ENCODE results near the gene AQP3. TPM values are rescaled to one million over a fixed set of nuclear protein-coding genes. Genes with fewer than 3 reads are reported as not detected.

AQP3 gene
- total RNA-seq, 4 donors from 2014 or later = 4.2 to 12.7 (median 6.8) TPM

- Histone ChIP-seq H3K27me3 (no peaks in the 10 kb centered on the region), H3K27ac (replicated peaks in 1 of 4) (no peak overlapping the region), H3K9me3 (no peaks in the 10 kb centered on the region), H3K4me3 (no peak overlapping the region), H3K4me1 (peaks cover 0 to 3% (median 0%) of the 10 kb centered on the region in 4 donors), H3K36me3 (no peaks in the 10 kb centered on the region)
- intact Hi-C loops (cut with DNase I) = no loop called here
- TF ChIP-seq CTCF (IDR thresholded peaks at IDR 0.05) (no peak), POLR2A (IDR thresholded peaks at IDR 0.05; ENCODE audit: low read depth) (no peak), EP300 (IDR thresholded peaks at IDR 0.05) (no peak), POLR2AphosphoS5 (IDR thresholded peaks at IDR 0.05) (no peak)
- DNase-seq (ENCODE audit: extremely low spot score) = no peak
- WGBS = 90% methylated on average over 10 of the region's 11 CpGs
Measured at GRCh38 chr9:33453999-33454660, 6.7 kb upstream of the AQP3 start.

GRCh38 chr9:33453286-33453860 lies 6.0 kb upstream of the AQP3 start:
- Histone ChIP-seq H3K4me3 (no peak overlapping the region), H3K27ac (replicated peaks in 1 of 4) (no peak overlapping the region), H3K36me3 (no peaks in the 10 kb centered on the region), H3K9me3 (no peaks in the 10 kb centered on the region), H3K4me1 (peaks cover 0 to 3% (median 0%) of the 10 kb centered on the region in 4 donors), H3K27me3 (no peaks in the 10 kb centered on the region)
- 88% methylated on average over 2 of the region's 3 CpGs for WGBS
- no peak for DNase-seq (ENCODE audit: extremely low spot score)
- TF ChIP-seq CTCF (IDR thresholded peaks at IDR 0.05) = no peak
- TF ChIP-seq POLR2A (IDR thresholded peaks at IDR 0.05; ENCODE audit: low read depth) = no peak
- no peak for TF ChIP-seq EP300 (IDR thresholded peaks at IDR 0.05)
- no peak for TF ChIP-seq POLR2AphosphoS5 (IDR thresholded peaks at IDR 0.05)
- intact Hi-C loops (cut with DNase I) = no loop called here

GRCh38 chr9:33452828-33453271 lies 5.5 kb upstream of the AQP3 start:
- no peak overlapping the region for H3K4me3 ChIP-seq
- peaks cover 2 to 6% (median 3%) of the 10 kb centered on the region in 4 donors for H3K4me1 ChIP-seq
- H3K27ac ChIP-seq (replicated peaks in 1 of 4) = no peak overlapping the region
- intact Hi-C loops (cut with DNase I) = no loop called here
- TF ChIP-seq CTCF (IDR thresholded peaks at IDR 0.05) (peak in 2 of 3 experiments; percentile 20 to 45), POLR2A (IDR thresholded peaks at IDR 0.05; ENCODE audit: low read depth) (no peak)
- DNase-seq (ENCODE audit: extremely low spot score) = no peak
- peaks cover 0 to 4% (median 0%) of the 10 kb centered on the region in 4 donors for H3K27me3 ChIP-seq
- no peaks in the 10 kb centered on the region for H3K36me3 ChIP-seq
- 33% methylated on average over 4 of the region's 7 CpGs for WGBS
- H3K9me3 ChIP-seq = no peaks in the 10 kb centered on the region

- DNase-seq (ENCODE audit: extremely low spot score) = no peak
- Histone ChIP-seq H3K27me3 (peaks cover 0 to 8% (median 0%) of the 10 kb centered on the region in 4 donors), H3K4me3 (no peak overlapping the region), H3K4me1 (peaks cover 19 to 24% (median 22%) of the 10 kb centered on the region in 4 donors), H3K9me3 (no peaks in the 10 kb centered on the region), H3K36me3 (no peaks in the 10 kb centered on the region), H3K27ac (replicated peaks in 1 of 4) (no peak overlapping the region)
- intact Hi-C loops (cut with DNase I) = no loop called here
- no peak for TF ChIP-seq POLR2AphosphoS5 (IDR thresholded peaks at IDR 0.05)
- TF ChIP-seq CTCF (IDR thresholded peaks at IDR 0.05) = no peak
- TF ChIP-seq EP300 (IDR thresholded peaks at IDR 0.05) = no peak
- TF ChIP-seq POLR2A (IDR thresholded peaks at IDR 0.05; ENCODE audit: low read depth) = no peak
- 94% methylated on average over 4 of the region's 4 CpGs for WGBS
Measured at GRCh38 chr9:33450621-33451146, 3.3 kb upstream of the AQP3 start.

Data from esophagus muscularis mucosa (tissue), 4 donors.